Measurements from ENCODE around the gene CNKSR3.

CNKSR3 gene

DNA sequence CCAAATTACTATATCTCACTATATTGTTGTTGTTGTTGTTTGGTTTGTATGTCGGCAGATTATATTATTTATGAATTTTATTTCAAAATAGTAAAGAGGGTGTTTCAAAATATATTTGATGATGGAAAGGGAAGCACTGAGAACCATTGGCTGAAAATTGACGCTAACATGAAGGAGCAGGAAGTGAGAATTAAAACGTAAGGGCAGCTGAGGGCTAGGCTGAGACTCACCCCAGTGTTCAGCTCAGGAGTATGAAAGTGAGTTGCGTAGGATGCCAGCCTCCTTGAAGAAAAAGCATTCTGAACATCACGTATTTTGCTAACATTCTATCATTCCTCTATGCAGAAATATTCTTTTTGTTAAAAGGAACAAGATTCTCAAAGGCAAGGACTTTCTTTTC is 143.1 kb downstream of the CNKSR3 start:
- no peak for DNase-seq
- TF ChIP-seq CTCF (IDR thresholded peaks at IDR 0.05): no peak

DNA sequence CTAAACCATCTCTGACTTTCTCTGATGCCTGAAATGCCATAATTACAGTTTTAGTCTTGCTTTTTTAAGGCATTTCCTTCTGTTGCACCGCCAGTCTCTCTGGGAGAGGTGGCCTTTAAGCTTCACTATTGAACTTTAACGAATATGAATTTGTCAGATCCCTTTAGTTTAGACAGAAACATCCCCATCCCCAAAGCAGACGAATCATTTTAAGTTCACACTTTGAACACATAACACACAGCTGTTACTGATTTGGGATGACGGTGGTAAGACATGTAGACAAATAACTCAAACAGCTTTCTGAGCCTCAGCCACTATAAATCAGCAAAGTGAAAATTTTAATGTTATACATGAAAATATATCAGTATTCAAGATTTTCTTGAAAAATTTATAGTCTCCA is 146.7 kb downstream of the CNKSR3 start:
- no peaks in the 10 kb centered on the region for H3K4me1 ChIP-seq
- no peaks in the 10 kb centered on the region for H3K27me3 ChIP-seq
- intact Hi-C loops (cut with DNase I; ENCODE audit: low total_unique reads): no loop called here
- no peak overlapping the region for H3K4me3 ChIP-seq
- H3K9me3 ChIP-seq: no peaks in the 10 kb centered on the region
- no peaks in the 10 kb centered on the region for H3K36me3 ChIP-seq
- TF ChIP-seq CTCF (IDR thresholded peaks at IDR 0.05): no peak
- H3K27ac ChIP-seq: no peak overlapping the region
- DNase-seq: no peak

More for the DNA sequence above, 143.1 kb downstream of the CNKSR3 start:
- no peak overlapping the region for H3K27ac ChIP-seq
- no peaks in the 10 kb centered on the region for H3K4me1 ChIP-seq
- no peak overlapping the region for H3K4me3 ChIP-seq
- intact Hi-C loops (cut with DNase I; ENCODE audit: low total_unique reads): no loop called here
- no peaks in the 10 kb centered on the region for H3K36me3 ChIP-seq
- no peaks in the 10 kb centered on the region for H3K9me3 ChIP-seq
- no peaks in the 10 kb centered on the region for H3K27me3 ChIP-seq

DNA sequence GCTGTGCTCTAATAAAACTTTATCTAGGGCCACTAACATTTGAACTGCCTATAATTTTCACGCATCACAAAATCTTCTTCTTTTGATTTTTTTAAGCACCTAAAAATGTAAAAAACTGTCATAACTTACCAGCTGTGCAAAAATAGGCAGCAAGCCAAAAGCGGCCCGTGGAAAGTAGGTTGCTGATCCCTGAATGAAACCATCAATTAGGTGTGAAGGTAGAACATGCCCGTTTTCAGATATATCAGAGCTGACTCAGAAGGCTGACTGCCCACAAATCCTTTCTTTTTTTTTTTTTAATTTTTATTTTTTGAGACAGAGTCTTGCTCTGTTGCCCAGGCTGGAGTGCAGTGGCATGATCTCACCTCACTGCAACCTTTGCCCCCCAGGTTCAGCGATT is 149.0 kb downstream of the CNKSR3 start:
- no peaks in the 10 kb centered on the region for H3K36me3 ChIP-seq
- TF ChIP-seq CTCF (IDR thresholded peaks at IDR 0.05): no peak
- no peak overlapping the region for H3K4me3 ChIP-seq
- intact Hi-C loops (cut with DNase I; ENCODE audit: low total_unique reads): no loop called here
- H3K9me3 ChIP-seq: no peaks in the 10 kb centered on the region
- H3K27me3 ChIP-seq: no peaks in the 10 kb centered on the region
- no peak overlapping the region for H3K27ac ChIP-seq
- H3K4me1 ChIP-seq: no peaks in the 10 kb centered on the region
- DNase-seq: no peak

GRCh38 chr6:154360476-154360875 is 150.0 kb downstream of the CNKSR3 start:
- H3K4me1 ChIP-seq: no peaks in the 10 kb centered on the region
- H3K27ac ChIP-seq: no peak overlapping the region
- intact Hi-C loops (cut with DNase I; ENCODE audit: low total_unique reads): no loop called here
- no peak for DNase-seq
- H3K36me3 ChIP-seq: no peaks in the 10 kb centered on the region
- no peaks in the 10 kb centered on the region for H3K9me3 ChIP-seq
- no peak for TF ChIP-seq CTCF (IDR thresholded peaks at IDR 0.05)
- H3K27me3 ChIP-seq: no peaks in the 10 kb centered on the region
- H3K4me3 ChIP-seq: no peak overlapping the region

- Histone ChIP-seq H3K27me3 (no peaks in the 10 kb centered on the region), H3K4me1 (no peaks in the 10 kb centered on the region), H3K36me3 (no peaks in the 10 kb centered on the region), H3K4me3 (no peak overlapping the region), H3K27ac (no peak overlapping the region), H3K9me3 (no peaks in the 10 kb centered on the region)
- intact Hi-C loops (cut with DNase I; ENCODE audit: low total_unique reads): no loop called here
- DNase-seq: no peak
- no peak for TF ChIP-seq CTCF (IDR thresholded peaks at IDR 0.05)
Observed at GRCh38 chr6:154359679-154360078, 150.8 kb downstream of the CNKSR3 start.

DNA sequence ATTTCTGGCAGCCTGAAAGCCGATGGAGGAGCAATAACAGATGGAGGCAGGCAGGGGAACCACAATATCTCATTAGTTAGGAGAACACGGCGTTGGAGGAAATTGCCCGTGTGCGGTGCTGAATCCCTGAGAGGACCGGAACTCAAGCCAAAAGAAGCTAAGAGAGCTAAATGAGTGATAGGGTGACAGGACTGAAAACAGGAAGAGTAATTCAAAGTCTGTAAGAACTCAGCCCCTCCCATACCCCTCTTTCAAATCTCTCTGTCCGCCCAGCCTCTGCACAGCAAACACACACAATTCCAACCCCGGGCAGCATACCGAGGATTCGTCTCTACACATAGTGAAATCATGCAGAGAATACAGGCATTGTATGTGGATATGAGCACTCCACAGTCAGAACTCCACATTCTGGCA is 151.3 kb downstream of the CNKSR3 start:
- Histone ChIP-seq H3K36me3 (no peaks in the 10 kb centered on the region), H3K4me3 (no peak overlapping the region), H3K27me3 (no peaks in the 10 kb centered on the region), H3K4me1 (no peaks in the 10 kb centered on the region), H3K9me3 (no peaks in the 10 kb centered on the region), H3K27ac (no peak overlapping the region)
- DNase-seq: no peak
- intact Hi-C loops (cut with DNase I; ENCODE audit: low total_unique reads): no loop called here
- no peak for TF ChIP-seq CTCF (IDR thresholded peaks at IDR 0.05)

Data from tibial artery (tissue), 4 donors.